Fibroblast of lung (primary cell): ENCODE measurements around the gene COLEC12.

ENCODE experiments used
- CTCF ChIP-seq, 2 donors: IDR thresholded peaks in 1 of 2; conservative IDR thresholded peaks in 1 of 2; 1 replicate in 1 of 2; 2 replicates in 1 of 2; pipeline ENCODE4 v1.5.1; 2011 to 2012; ENCODE audit warnings: low read length in 2 of 2, control low read depth in 1 of 2, inconsistent platforms in 1 of 2, low read depth in 1 of 2, mild to moderate bottlenecking in 1 of 2
- EZH2 ChIP-seq: IDR thresholded peaks from 2 replicates; pipeline ENCODE4 v1.5.1; 2012; ENCODE audit warnings: low read length, control low read depth, mild to moderate bottlenecking; ENCODE audit errors: missing control alignments

DNA sequence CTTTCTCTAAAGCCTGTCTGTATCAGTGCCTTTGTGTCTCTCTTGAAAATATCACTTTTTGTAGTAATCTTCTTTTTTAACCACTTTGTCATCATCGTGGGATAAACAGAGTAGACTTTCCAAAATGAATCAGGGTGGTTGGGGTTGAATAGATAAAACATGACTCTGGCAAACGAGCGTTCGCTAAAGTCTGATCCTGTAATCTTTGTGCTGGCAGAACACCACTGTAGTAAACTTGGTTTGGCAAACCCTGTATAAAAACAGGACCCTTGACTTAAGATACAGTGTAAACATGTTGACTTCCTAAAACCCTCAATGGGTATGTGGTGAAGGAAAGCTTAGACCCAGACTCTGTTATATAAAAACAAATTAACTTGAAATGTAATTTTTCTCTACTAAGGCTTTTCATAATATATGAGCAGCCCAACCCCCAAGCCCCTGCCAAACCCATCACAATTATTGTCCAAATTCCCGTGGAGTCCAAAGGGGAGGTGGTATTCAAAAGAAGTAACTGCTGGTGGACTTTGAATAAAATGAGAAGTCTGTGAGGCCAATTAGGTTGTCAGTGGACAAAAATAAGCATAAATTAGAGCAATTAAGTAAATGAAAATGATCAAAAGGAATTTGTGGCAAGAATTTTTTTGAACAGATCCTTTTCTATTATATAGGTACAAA lies 52.2 kb downstream of the COLEC12 start:
- TF ChIP-seq CTCF (conservative IDR thresholded peaks at IDR 0.05 in 1 of 2, IDR thresholded peaks at IDR 0.05 in 1 of 2; ENCODE audit: low read depth in 1 of 2, low read length in 2 of 2) (no peak), EZH2 (no peak)
